NCI-H1105 treated with DMSO at 0.1 percent for 48 hours (cell line): ENCODE results near the gene TULP4.
"Not testable (repeated sequence)": the region's sequence is repeated elsewhere in the genome, so short reads cannot be mapped to it uniquely, and the experiment has no call there.

Experiments
- DNase-seq: peaks from one replicate; lab custom pipeline; 2025; lab: John Stamatoyannopoulos, UW

Gene TULP4

GRCh38 chr6:158391276-158391675 lies 79.0 kb downstream of the TULP4 start:
- DNase-seq, result no peak

GRCh38 chr6:158391977-158392376 lies 79.7 kb downstream of the TULP4 start:
- not testable (repeated sequence) for DNase-seq

- DNase-seq, result no peak
Observed at GRCh38 chr6:158396136-158396535, 83.9 kb downstream of the TULP4 start.

- no peak for DNase-seq
Observed at GRCh38 chr6:158397578-158397977, 85.3 kb downstream of the TULP4 start.

- no peak for DNase-seq
Observed at GRCh38 chr6:158398252-158399024, 86.2 kb downstream of the TULP4 start.

- no peak for DNase-seq
Observed at GRCh38 chr6:158399040-158399700, 86.9 kb downstream of the TULP4 start.

GRCh38 chr6:158402184-158402583 lies 89.9 kb downstream of the TULP4 start:
- DNase-seq, result no peak

- peak; percentile 16 for DNase-seq
Observed at GRCh38 chr6:158405321-158405831, 93.1 kb downstream of the TULP4 start.

- peak; percentile 26 for DNase-seq
Observed at GRCh38 chr6:158405933-158406332, 93.7 kb downstream of the TULP4 start.

- no peak for DNase-seq
Observed at GRCh38 chr6:158406736-158407135, 94.5 kb downstream of the TULP4 start.

- DNase-seq, result no peak
Observed at GRCh38 chr6:158408013-158408412, 95.7 kb downstream of the TULP4 start.

- DNase-seq, result no peak
Observed at GRCh38 chr6:158408552-158409130, 96.4 kb downstream of the TULP4 start.

GRCh38 chr6:158409451-158409850 lies 97.2 kb downstream of the TULP4 start:
- DNase-seq, result no peak

- DNase-seq, result no peak
Observed at GRCh38 chr6:158410784-158411183, 98.5 kb downstream of the TULP4 start.

- DNase-seq, result no peak
Observed at GRCh38 chr6:158411998-158412397, 99.7 kb downstream of the TULP4 start.

- no peak for DNase-seq
Observed at GRCh38 chr6:158413028-158413427, 100.8 kb downstream of the TULP4 start.

- no peak for DNase-seq
Observed at GRCh38 chr6:158413814-158414565, 101.7 kb downstream of the TULP4 start.

- no peak for DNase-seq
Observed at GRCh38 chr6:158414851-158415262, 102.6 kb downstream of the TULP4 start.

- DNase-seq, result no peak
Observed at GRCh38 chr6:158415666-158416065, 103.4 kb downstream of the TULP4 start.

GRCh38 chr6:158416883-158417759 lies 104.9 kb downstream of the TULP4 start:
- no peak for DNase-seq

- DNase-seq, result no peak
Observed at GRCh38 chr6:158417760-158418098, 105.5 kb downstream of the TULP4 start.
